Measurements from ENCODE around the gene YWHAB.

Gene YWHAB

GRCh38 chr20:44838521-44838920, 47.0 kb upstream of the YWHAB start:
- TF ChIP-seq CTCF (IDR thresholded peaks at IDR 0.05; ENCODE audit: insufficient read depth, low read length, poor library complexity, severe bottlenecking) (no peak), EZH2phosphoT487 (conservative IDR thresholded peaks at IDR 0.05; ENCODE audit: low read length) (no peak)
- Histone ChIP-seq H3K9ac (ENCODE audit: low read length) (no peak overlapping the region), H3K27me3 (ENCODE audit: low read length) (no peaks in the 10 kb centered on the region), H3K4me2 (ENCODE audit: low read depth, low read length, poor library complexity, severe bottlenecking) (no peak overlapping the region), H3K4me3 (ENCODE audit: insufficient read depth, low read length, poor library complexity, severe bottlenecking) (no peak overlapping the region), H3K27ac (ENCODE audit: low read depth, low read length) (no peak overlapping the region), H3K36me3 (ENCODE audit: low read length) (no peaks in the 10 kb centered on the region), H2AFZ (ENCODE audit: low read depth, low read length, severe bottlenecking) (no peak overlapping the region), H3K9me2 (replicated peaks; ENCODE audit: insufficient read depth, low read length) (no peaks in the 10 kb centered on the region), H3K79me2 (ENCODE audit: insufficient read depth, low read length) (no peaks in the 10 kb centered on the region), H3F3A (ENCODE audit: insufficient read depth) (no peaks in the 10 kb centered on the region), H4K20me1 (ENCODE audit: low read depth, low read length) (no peaks in the 10 kb centered on the region), H3K9me3 (ENCODE audit: insufficient read depth, low read length) (no peaks in the 10 kb centered on the region)

GRCh38 chr20:44839481-44839880, 46.0 kb upstream of the YWHAB start:
- no peaks in the 10 kb centered on the region for H3K79me2 ChIP-seq (ENCODE audit: insufficient read depth, low read length)
- no peaks in the 10 kb centered on the region for H3K27me3 ChIP-seq (ENCODE audit: low read length)
- no peaks in the 10 kb centered on the region for H4K20me1 ChIP-seq (ENCODE audit: low read depth, low read length)
- H3F3A ChIP-seq (ENCODE audit: insufficient read depth) = no peaks in the 10 kb centered on the region
- H3K9me3 ChIP-seq (ENCODE audit: insufficient read depth, low read length) = no peaks in the 10 kb centered on the region
- no peak overlapping the region for H2AFZ ChIP-seq (ENCODE audit: low read depth, low read length, severe bottlenecking)
- no peak overlapping the region for H3K4me2 ChIP-seq (ENCODE audit: low read depth, low read length, poor library complexity, severe bottlenecking)
- no peak overlapping the region for H3K27ac ChIP-seq (ENCODE audit: low read depth, low read length)
- TF ChIP-seq CTCF (IDR thresholded peaks at IDR 0.05; ENCODE audit: insufficient read depth, low read length, poor library complexity, severe bottlenecking) = no peak
- TF ChIP-seq EZH2phosphoT487 (conservative IDR thresholded peaks at IDR 0.05; ENCODE audit: low read length) = no peak
- H3K9ac ChIP-seq (ENCODE audit: low read length) = no peak overlapping the region
- no peaks in the 10 kb centered on the region for H3K9me2 ChIP-seq (replicated peaks; ENCODE audit: insufficient read depth, low read length)
- no peaks in the 10 kb centered on the region for H3K36me3 ChIP-seq (ENCODE audit: low read length)
- no peak overlapping the region for H3K4me3 ChIP-seq (ENCODE audit: insufficient read depth, low read length, poor library complexity, severe bottlenecking)

- Histone ChIP-seq H3K9me3 (ENCODE audit: insufficient read depth, low read length) (no peaks in the 10 kb centered on the region), H3K27ac (ENCODE audit: low read depth, low read length) (no peak overlapping the region), H3K79me2 (ENCODE audit: insufficient read depth, low read length) (no peaks in the 10 kb centered on the region), H3F3A (ENCODE audit: insufficient read depth) (no peaks in the 10 kb centered on the region), H3K9me2 (replicated peaks; ENCODE audit: insufficient read depth, low read length) (no peaks in the 10 kb centered on the region), H3K4me2 (ENCODE audit: low read depth, low read length, poor library complexity, severe bottlenecking) (no peak overlapping the region), H3K27me3 (ENCODE audit: low read length) (no peaks in the 10 kb centered on the region), H4K20me1 (ENCODE audit: low read depth, low read length) (no peaks in the 10 kb centered on the region), H2AFZ (ENCODE audit: low read depth, low read length, severe bottlenecking) (no peak overlapping the region), H3K9ac (ENCODE audit: low read length) (no peak overlapping the region), H3K36me3 (ENCODE audit: low read length) (no peaks in the 10 kb centered on the region), H3K4me3 (ENCODE audit: insufficient read depth, low read length, poor library complexity, severe bottlenecking) (no peak overlapping the region)
- no peak for TF ChIP-seq EZH2phosphoT487 (conservative IDR thresholded peaks at IDR 0.05; ENCODE audit: low read length)
Observed at GRCh38 chr20:44840826-44841225, 44.7 kb upstream of the YWHAB start.

- TF ChIP-seq CTCF (IDR thresholded peaks at IDR 0.05; ENCODE audit: insufficient read depth, low read length, poor library complexity, severe bottlenecking) = no peak
- TF ChIP-seq EZH2phosphoT487 (conservative IDR thresholded peaks at IDR 0.05; ENCODE audit: low read length) = no peak
- Histone ChIP-seq H4K20me1 (ENCODE audit: low read depth, low read length) (no peaks in the 10 kb centered on the region), H3K4me2 (ENCODE audit: low read depth, low read length, poor library complexity, severe bottlenecking) (no peak overlapping the region), H3K27ac (ENCODE audit: low read depth, low read length) (no peak overlapping the region), H3K4me3 (ENCODE audit: insufficient read depth, low read length, poor library complexity, severe bottlenecking) (no peak overlapping the region), H2AFZ (ENCODE audit: low read depth, low read length, severe bottlenecking) (no peak overlapping the region), H3K36me3 (ENCODE audit: low read length) (no peaks in the 10 kb centered on the region), H3K27me3 (ENCODE audit: low read length) (no peaks in the 10 kb centered on the region), H3K9ac (ENCODE audit: low read length) (no peak overlapping the region), H3K9me3 (ENCODE audit: insufficient read depth, low read length) (no peaks in the 10 kb centered on the region), H3K9me2 (replicated peaks; ENCODE audit: insufficient read depth, low read length) (no peaks in the 10 kb centered on the region), H3K79me2 (ENCODE audit: insufficient read depth, low read length) (no peaks in the 10 kb centered on the region), H3F3A (ENCODE audit: insufficient read depth) (no peaks in the 10 kb centered on the region)
Observed at GRCh38 chr20:44841955-44842354, 43.5 kb upstream of the YWHAB start.

Data from SU-DHL-6 (cell line).